Activated T-helper 9 cell treated with anti-CD3 and anti-CD28 coated beads, Interleukin-2, amount 50 U/mL, for 16 hours (primary cell): Measurements from ENCODE around the gene CTSD.

Source experiments
- DNase-seq: peaks from one replicate; pipeline ENCODE4 v3.0.0-alpha.2; 2020; ENCODE audit warnings: low read depth

The CTSD gene

DNA sequence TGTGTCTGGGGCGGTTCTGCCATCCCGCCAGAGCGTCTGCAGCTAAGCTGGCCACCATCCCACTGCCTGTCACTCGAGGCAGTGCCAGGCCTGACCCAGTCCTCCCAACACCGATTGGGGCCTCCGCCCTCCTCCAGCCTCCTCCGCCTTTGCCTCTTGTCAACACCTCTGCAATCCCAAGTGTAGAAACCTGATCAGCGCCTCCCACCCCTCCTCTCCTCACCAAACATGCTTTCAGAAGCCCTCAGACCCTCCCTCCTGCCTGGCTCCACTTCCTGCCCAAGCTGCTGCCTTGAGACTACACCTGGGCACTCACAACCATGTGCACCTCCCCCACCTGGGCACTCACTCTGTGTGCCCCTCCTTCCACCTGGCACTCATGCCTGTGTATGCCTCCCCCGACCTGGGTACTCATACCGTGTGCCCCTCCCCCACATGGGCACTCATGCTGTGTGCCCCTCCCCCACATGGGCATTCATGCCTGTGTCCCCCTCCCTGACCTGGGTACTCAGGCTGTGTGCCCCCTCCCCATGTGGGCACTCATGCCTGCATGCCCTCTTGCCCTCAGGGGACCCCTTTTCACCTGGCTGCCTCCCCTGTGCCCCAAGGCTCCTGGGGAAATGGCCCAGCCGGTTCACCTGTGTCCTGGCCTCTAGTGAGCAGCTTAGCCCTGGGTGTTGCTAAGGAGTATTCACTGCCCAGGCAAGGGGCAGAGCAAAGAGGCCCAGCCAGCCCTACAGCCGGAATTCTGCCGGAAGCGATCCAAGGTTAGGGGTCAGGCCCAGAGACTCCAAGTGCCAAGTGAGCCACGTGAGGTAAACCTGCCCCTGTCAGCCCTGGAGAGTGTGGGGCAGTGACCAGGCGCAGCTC, 7.8 kb downstream of the CTSD start:
- no peak for DNase-seq

DNA sequence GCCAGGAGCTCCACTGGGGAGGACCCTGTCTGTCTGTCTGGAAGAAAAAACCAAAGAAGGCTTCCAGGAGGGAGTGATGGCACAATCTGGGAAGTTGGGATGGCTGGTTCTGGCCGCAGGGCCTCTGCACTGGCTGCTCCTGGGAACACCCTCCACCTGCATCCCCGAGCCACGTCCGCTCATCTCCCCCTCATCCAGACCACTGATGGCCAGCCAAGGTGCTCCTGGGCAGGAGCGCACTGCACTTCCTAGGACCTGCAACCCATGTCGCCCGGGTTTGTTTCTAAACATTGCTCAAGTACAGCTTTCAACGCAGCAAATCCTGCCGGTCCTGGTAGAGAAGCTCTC, 8.4 kb downstream of the CTSD start:
- DNase-seq: no peak

DNA sequence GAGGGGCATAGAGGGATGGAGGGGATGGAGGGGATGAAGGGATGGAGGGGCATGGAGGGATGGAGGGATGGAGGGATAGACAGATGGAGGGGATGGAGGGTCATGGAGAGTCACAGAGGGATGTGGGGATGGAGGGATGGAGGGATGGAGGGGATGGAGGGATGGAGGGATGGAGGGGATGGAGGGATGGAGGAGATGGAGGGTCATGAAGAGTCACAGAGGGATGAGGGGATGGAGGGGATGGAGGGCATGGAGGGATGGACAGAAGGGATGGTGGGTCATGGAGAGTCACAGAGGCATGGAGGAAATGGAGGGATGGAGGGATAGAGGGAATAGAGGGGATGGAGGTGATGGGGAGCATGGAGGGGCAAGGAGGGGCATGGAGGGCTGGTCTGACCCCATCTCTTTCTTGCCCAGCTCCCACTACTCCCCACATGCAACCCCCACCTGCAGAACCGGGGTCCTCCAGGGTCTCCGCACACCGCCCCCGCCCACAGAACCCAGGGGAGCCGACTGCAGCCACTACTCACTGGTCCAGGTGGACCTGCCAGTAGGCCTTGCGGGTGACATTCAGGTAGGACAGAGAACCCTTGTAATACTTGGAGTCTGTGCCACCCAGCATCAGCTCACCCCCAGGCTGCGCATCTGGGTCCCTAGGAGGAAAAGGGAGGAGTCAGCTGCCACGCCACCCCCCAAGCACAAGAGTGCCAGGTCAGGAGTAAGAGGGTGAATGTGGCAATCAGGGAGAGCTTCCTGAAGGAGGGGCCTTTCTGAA, 9.2 kb downstream of the CTSD start:
- no peak for DNase-seq

DNA sequence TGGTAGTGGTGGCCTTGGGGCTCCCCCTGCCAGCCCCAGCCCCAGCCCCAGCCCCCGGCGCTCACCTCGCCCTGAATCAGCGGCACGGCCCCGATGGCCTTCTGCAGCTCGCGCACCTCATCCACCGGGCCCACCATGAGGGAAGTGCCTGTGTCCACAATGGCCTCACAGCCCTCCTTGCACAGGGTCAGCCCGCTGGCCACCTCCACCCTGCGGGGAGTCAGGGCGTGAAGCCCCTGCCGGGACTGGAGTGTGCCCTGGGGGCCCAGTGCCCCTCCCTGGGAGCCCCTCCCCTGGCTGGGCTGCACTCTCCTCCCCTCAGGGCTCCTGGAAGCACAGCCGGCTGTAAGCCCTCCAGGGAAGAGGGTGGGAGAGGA, 9.8 kb downstream of the CTSD start:
- no peak for DNase-seq

DNA sequence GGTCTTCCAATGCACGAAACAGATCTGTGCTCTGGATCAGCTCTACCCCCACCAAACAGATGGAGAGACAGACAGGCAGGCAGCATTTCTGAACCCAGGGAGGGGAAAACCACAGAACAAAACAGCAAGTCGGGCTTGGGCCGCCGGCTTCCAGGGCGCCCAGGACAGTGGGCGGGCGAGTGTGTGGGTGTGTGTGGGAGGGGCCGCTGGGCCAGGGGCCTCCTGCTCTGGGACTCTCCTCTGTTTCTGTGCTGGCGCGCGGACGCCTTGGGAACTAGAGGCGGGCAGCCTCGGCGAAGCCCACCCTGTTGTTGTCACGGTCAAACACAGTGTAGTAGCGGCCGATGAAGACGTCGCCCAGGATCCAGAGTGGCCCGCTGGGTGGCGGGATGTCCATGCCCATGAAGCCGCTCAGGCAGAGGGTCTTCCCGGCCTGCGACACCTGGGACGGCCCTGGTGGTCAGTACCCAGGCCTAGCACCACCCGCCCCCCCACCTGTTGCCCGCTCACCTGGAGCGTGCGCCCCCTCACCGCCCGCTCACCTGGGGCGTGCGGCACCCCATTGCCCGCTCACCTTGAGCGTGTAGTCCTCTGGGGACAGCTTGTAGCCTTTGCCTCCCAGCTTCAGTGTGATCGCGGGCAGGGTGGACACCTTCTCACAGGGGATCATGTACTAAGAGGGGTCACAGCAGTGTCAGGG, 10.3 kb downstream of the CTSD start:
- no peak for DNase-seq

DNA sequence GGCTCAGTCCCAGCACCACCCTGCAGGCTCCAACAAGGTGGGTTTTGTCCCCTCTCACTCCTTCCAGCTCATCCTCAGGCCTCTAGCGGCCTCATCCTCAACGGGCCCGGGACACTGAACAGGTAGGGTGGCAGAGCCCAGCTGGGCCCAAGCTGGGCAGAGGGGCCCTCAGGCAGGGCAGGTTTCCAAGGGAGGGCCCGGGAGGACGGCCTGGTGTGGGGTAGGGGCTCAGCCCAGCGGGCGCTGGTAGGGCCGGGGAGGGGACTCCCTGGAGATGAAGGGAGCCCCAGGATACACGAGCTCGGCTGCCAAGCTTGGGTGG, 10.9 kb downstream of the CTSD start:
- DNase-seq: no peak

DNA sequence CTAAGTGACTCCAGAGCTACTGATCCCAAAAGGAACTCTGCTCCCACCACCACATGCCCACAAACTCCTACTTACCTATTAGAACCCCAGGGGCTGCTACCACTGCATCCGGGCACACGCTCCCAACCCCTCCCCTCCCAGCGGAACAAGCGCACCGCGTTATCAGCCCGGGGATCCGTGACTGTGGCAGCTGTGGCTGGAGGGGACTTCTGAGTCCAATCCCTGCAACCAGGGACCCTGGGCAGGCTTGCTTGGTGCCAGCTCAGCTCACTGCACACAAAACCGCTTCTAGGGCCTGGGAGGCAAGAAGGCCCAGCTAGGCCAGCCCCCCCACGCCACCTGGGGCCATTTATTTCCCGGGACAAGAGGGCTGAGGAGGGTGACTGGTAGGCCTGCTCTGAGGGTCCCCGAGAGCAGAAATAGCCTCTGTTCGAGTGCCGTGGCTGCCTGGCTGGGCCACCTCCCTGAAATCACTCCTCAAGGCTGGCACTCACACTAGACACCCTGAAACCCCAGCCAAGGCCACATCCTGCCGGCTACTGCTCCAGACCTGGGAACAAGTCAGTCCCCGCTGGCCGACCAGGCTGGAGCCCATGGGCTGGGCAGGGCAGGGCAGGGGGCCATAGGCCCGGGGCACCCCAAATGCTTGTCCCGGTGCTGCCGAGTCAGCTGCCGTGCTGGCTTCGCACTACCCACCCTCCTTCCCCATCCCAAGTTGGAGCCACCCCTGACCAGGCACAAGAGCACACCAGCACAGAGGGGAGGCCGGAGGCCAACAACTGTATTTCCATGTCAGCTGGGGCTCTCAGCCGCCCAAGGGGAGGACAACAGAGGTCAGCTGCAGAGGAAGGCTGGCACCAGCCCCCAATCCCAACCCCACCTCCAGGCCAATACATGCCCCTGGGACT, 11.5 kb downstream of the CTSD start:
- no peak for DNase-seq

DNA sequence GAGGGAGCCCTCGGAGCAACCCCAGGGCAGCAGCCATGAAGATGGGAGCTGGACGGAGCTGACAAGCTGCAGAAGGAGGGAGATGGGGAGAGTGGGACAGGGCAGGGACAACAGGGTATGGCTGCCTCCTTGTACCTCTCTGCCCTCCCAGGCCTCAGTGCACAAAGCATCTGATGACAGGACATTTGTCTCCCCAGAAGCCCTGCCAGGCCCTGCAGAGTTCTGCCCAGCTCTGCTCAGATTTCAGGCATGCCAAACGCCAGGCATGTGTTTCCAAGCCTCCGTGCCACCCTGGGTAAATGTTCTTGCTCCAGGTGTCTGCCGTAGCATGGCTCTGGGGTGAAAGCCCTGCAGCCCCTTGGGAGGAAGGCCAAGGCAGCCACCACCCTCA, 12.2 kb downstream of the CTSD start:
- DNase-seq: no peak

DNA sequence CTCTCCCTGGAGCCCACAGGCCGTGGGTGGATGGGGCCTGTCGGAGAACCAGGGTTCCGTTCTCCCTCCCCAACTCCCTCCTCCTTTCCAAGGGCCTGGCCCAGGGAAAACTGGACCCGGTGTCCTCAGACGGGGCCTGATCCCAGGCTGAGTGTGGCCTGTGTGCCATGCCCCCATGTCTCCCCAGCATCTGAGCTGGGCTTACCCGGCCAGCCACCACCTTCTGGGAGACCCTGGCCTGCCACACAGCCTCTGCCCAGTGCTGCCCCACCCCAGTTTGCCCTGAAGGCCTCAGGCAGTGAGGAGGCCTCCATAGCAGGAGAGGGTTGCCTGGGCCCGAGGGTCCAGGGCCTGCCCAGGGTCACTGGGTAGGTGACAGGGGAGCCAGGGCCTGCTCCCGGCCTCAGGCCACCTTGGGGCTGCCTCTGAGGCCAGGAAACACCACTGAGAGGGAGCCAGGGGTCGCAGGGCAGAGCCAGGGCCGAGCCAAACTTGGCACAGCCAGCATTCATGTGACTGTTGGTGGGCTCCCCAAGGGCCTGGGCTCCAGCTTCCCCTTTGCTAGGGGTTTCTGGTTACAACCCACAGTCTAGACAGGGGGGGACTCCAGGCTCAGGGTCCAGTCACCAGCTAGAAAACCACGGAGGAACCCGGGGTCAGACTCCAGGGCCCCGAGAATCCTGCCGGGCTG, 12.7 kb downstream of the CTSD start:
- DNase-seq: no peak

DNA sequence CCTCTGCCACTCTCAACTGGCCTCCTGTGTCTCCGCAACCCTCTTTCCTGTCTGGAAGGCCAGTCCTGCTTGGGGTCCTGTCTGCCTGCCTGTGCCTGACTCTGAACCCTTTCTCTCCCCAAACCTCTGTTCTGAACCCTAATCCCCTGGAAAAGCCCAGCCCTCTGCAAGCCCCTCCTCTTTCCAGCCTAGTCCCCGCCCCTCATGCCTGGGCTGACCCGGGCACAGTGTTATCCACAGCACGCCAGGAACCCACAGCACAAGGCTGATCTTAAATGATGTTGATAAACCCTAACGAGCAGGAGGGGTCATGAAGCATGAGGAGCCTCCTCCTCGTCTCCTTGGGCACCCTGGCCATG, 13.3 kb downstream of the CTSD start, which contains the start of gene IFITM10:
IFITM10 (minus strand) TSS at position 115 of the 359 bp plus-strand sequence. CDS start 153 bp downstream, outside the sequence.
- no peak for DNase-seq

DNA sequence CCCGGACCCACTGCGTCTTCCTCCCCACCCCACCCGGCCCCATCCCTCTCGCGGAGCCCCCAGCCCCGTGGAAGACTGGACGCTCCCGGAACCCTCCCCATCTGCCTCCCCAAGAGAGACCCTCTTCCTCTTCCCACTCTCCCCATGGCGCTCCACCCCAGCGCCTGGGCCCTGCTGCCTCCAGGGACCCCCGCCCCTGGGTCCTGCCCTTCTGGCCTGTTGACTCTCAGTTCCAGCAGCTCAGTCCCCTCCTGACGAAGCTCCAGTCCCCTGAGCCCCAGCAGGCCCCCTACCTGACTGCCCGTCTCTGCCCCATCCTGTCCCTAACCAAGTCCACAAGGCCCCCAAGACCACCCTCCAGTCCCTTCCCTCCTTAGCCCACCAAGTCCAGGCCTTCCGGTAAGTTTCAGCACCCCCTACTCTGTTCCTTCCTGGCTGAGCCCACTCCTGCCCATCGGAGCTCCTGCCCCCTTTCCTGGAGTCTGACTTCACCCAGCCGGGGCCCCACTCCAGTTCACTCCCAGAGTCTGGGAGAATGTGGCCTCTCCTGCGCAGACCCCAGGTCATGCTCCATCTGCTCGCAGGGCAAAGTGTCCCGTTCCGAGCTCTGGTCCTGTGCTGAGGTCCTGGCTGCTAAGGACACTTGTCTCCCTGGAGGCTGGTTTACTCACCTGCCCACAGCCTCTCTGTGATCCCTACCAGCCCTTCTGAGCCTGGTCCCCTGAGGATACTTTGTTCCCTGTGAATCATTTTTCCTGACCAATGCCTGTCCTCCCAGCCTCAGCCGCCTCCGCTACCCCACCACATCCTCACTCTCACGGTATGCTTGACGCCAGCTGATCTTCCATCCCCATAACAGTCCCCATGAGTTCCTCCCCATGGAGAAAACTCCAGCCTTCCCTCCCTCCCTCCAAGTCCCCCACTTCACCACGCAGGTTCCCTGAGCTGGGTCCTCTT, 14.1 kb downstream of the CTSD start:
- DNase-seq: no peak

DNA sequence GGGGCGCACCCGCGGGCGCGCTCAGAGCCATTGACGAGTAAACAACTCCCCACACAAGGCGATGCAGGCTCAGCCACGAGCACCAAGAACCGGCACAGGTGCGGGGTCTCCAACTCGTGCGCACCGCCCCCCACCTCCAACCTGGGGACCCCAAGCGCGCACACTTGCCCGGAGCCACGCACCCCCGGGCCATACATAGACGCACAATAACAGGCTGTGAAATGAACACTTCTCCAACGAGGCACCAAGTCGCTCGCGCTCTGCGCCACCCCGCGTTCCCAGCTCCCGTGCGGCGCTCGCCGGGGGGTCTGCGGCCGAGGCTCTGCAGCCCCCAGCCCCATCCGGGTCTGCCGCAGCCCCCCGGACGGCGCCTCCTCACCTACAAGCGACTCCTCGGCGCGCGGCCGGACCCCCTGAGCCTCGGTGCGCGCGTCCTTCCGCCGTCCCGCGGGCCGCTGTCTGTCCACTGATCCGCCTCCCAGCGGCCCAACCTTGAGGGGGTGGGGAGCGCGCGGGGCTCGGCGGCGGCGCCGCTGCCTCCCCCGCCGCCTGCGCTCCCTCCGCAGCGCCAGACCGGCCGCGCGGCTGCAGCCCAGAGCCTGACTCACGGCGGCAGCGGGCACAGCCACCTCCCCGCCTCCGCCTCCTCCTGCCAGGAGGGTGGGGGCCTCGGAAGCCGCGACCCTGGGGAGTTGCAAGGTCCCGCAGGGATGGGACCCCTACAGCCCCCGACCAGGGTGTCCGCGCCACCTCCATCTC, 14.9 kb downstream of the CTSD start:
- no peak for DNase-seq

DNA sequence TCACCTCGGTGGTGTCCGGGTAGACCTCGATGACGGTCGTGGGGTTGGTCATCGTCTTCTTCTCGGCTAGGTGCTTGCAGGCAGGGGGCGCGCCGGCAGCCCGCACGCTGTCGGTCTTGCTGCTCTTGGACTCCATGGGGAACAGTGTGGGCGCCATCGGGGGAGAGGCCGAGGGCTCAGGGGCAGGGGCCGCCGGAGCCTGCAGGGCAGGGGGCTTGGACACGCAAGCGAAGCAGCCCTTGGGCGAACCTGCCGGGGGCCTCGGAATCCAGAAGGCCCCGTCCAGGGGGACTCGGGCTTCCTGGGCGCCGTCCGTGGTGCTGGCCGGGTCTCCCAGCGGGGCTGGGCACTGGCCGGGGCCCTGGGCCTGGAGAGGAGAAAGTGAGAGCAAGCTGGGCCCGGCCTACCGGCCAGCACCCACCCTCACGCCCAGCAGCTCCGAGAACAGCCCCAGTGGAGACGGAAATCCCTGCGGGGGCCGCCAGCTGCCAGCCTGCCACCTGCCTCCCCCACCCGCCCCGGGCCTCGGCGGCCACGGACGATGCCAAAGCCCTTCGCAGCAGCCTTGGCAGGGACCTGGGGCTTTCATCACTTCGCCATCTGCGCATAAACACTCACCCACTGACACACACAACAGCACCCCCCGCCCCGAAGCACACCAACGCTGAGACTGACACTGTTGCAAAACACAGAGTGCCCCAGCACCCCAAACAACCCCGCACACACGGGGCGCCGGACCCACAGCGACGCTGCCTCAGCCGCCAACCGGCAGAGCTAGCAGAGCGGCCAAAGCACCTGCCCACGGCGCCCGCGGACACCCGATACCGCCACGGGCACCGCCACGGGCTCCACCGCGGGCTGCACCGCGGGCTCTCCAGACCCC, 15.7 kb downstream of the CTSD start:
- DNase-seq: no peak

DNA sequence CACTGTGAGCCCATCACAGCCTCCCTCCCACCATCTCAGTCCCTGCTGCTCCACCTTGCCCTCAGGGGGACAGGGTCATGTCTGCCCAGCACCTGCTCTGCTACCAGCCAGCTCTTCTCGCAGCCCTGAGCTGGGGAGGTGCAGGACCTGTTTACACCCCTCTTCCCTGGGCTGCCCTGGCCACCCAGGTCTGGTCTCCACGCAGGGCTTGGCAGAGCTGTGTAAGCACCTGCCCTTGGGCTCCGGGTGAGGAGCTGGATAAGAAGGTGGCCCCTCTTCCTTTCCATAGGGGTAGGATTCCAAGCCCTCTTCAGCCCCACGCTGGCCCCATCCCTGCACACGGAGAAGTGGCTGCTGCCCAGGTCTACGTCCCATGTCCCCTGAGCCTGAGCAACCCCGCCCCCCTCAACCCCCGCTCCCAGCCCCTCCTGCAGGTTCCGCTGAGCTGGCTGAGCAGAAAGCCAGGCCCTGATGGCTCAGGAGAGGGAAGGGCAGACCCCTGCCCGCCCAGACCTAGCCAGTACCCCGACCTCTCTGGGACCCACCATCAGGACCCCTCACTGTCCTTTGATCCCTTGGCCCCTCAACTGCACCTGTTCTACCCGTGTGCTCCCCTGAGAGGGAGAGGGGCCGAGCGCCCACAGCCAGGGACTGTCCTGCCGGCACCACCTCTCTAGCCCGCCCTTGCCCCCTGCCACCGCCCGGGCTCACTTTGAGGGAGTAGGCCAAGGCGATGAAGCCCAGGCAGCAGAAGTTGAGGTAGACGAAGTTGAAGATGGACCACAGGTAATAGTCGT, 16.6 kb downstream of the CTSD start:
- no peak for DNase-seq

DNA sequence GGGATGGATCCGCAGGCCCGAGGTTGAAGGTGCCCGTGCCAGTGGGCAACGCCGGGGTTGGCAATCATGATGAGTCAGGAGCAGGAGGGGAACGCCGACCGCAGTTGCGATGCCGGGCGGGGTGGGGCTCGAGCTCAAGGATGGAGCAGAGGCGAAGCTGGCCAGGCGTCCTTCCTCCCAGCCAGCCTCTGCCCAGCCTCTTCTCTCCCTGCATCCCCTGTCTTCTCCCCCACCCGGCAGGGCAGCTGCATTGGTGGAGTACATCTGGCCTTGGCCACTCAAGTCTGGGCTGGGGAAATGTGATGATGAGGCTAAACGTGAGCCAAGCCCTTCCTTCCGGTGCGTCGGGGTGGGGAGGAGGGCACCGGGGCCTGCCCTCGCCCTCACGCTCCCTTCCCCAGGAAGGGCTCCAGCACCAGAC, 17.2 kb downstream of the CTSD start:
- DNase-seq: no peak

DNA sequence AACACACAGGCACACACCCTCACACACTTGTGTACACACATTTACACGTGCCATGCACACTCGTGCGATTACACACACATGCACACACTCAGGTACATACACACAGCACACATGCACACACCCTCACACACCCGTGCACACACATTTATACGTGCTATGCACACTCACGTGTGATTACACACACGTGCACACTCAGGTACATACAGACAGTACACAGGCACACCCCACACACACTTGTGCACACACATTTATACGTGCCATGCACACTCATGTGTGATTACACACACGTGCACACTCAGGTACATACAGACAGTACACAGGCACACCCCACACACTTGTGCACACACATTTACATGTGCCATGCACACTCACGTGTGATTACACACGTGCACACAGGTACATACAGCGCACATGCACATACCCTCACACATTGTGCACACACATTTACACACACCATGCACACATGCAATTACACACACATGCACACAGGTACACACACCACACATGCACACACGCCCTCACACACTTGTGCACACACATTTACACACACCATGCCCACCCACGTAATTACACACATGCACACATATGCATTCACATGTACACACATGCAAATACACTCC, 17.9 kb downstream of the CTSD start:
- DNase-seq: no peak
